Measurements from ENCODE around the gene SPNS3.

The SPNS3 gene

GRCh38 chr17:4536742-4537411 lies 103.1 kb downstream of the SPNS3 start (continued):
- TF ChIP-seq ZNF449 (tag by site-specific recombination; IDR thresholded peaks at IDR 0.05), result no peak

All from HEK293 (cell line).